HEK293 (cell line): Measurements from ENCODE around the gene NOC2L.

Experiments used
- CTCF ChIP-seq: fragments of 450-650 bp; formaldehyde crosslinking; IDR thresholded peaks from 2 replicates; pipeline ENCODE4 v1.5.1; 2016; ENCODE audit warnings: missing biosample characterization, missing genetic modification characterization
- GLI4 ChIP-seq: fragments of 450-650 bp; formaldehyde crosslinking; IDR thresholded peaks from 2 replicates; pipeline ENCODE4 v1.5.1; 2016; ENCODE audit warnings: missing biosample characterization, missing genetic modification characterization
- GLIS1 ChIP-seq: fragments of 450-650 bp; formaldehyde crosslinking; IDR thresholded peaks from 2 replicates; pipeline ENCODE4 v1.5.1; 2016; ENCODE audit warnings: missing biosample characterization, missing genetic modification characterization
- IKZF3 ChIP-seq: fragments of 450-650 bp; IDR thresholded peaks from 2 replicates; pipeline ENCODE4 v1.5.0; 2018; ENCODE audit warnings: missing biosample characterization, mild to moderate bottlenecking, missing genetic modification characterization, moderate library complexity
- KLF10 ChIP-seq: fragments of 450-650 bp; IDR thresholded peaks from 2 replicates; pipeline ENCODE4 v1.5.1; 2018; ENCODE audit warnings: missing biosample characterization, mild to moderate bottlenecking, missing genetic modification characterization
- SP7 ChIP-seq: fragments of 450-650 bp; formaldehyde crosslinking; IDR thresholded peaks from 2 replicates; pipeline ENCODE4 v1.5.1; 2016; ENCODE audit warnings: missing biosample characterization, missing genetic modification characterization
- ZFP41 ChIP-seq: fragments of 450-650 bp; formaldehyde crosslinking; IDR thresholded peaks from 2 replicates; pipeline ENCODE4 v1.5.1; 2016; ENCODE audit warnings: missing biosample characterization, missing genetic modification characterization, borderline replicate concordance
- ZIC2 ChIP-seq: fragments of 450-650 bp; formaldehyde crosslinking; IDR thresholded peaks from 2 replicates; pipeline ENCODE4 v1.5.1; 2016; ENCODE audit warnings: missing biosample characterization, missing genetic modification characterization
- ZNF138 ChIP-seq: fragments of 450-650 bp; formaldehyde crosslinking; IDR thresholded peaks from 2 replicates; pipeline ENCODE4 v1.5.1; 2016; ENCODE audit warnings: missing biosample characterization, missing genetic modification characterization, borderline replicate concordance
- ZNF292 ChIP-seq: fragments of 450-650 bp; formaldehyde crosslinking; IDR thresholded peaks from 2 replicates; pipeline ENCODE4 v1.5.1; 2016; ENCODE audit warnings: low read depth, missing biosample characterization, missing genetic modification characterization, borderline replicate concordance
- ZNF350 ChIP-seq: fragments of 450-650 bp; formaldehyde crosslinking; IDR thresholded peaks from 2 replicates; pipeline ENCODE4 v1.5.0; 2017; ENCODE audit warnings: missing biosample characterization, mild to moderate bottlenecking, missing genetic modification characterization
- ZNF362 ChIP-seq: fragments of 450-650 bp; formaldehyde crosslinking; IDR thresholded peaks from 2 replicates; pipeline ENCODE4 v1.5.1; 2016; ENCODE audit warnings: missing biosample characterization, missing genetic modification characterization
- ZNF423 ChIP-seq: fragments of 450-650 bp; formaldehyde crosslinking; IDR thresholded peaks from 2 replicates; pipeline ENCODE4 v1.5.1; 2016; ENCODE audit warnings: missing biosample characterization, missing genetic modification characterization
- ZNF501 ChIP-seq: fragments of 450-650 bp; formaldehyde crosslinking; IDR thresholded peaks from 2 replicates; pipeline ENCODE4 v1.5.1; 2016; ENCODE audit warnings: missing biosample characterization, missing genetic modification characterization
- ZNF600 ChIP-seq: fragments of 450-650 bp; formaldehyde crosslinking; IDR thresholded peaks from 2 replicates; pipeline ENCODE4 v1.5.1; 2016; ENCODE audit warnings: missing biosample characterization, missing genetic modification characterization
- ZNF768 ChIP-seq: fragments of 450-650 bp; formaldehyde crosslinking; IDR thresholded peaks from 2 replicates; pipeline ENCODE4 v1.5.1; 2018; ENCODE audit warnings: missing biosample characterization, mild to moderate bottlenecking, missing genetic modification characterization
- ZNF792 ChIP-seq: fragments of 450-650 bp; formaldehyde crosslinking; IDR thresholded peaks from 2 replicates; pipeline ENCODE4 v1.5.1; 2016; ENCODE audit warnings: missing biosample characterization, missing genetic modification characterization
- ZSCAN18 ChIP-seq: fragments of 450-650 bp; formaldehyde crosslinking; IDR thresholded peaks from 2 replicates; pipeline ENCODE4 v1.5.1; 2016; ENCODE audit warnings: missing biosample characterization, missing genetic modification characterization
- TF ChIP-seq, protein P1 (sequence below): fragments of 450-650 bp; formaldehyde crosslinking; IDR thresholded peaks from 2 replicates; pipeline ENCODE4; 2016; ENCODE audit warnings: missing biosample characterization, missing genetic modification characterization
- TF ChIP-seq, protein P2 (sequence below): fragments of 450-650 bp; formaldehyde crosslinking; IDR thresholded peaks from 2 replicates; pipeline ENCODE4 v1.5.1; 2016; ENCODE audit warnings: missing biosample characterization, missing genetic modification characterization
- TF ChIP-seq, protein P3 (sequence below): sonication (generic); formaldehyde crosslinking; IDR thresholded peaks from 2 replicates; pipeline ENCODE4 v1.8.1; 2022; ENCODE audit warnings: mild to moderate bottlenecking, moderate library complexity, missing genetic modification reagents
- TF ChIP-seq, protein P4 (sequence below): fragments of 450-650 bp; formaldehyde crosslinking; IDR thresholded peaks from 2 replicates; pipeline ENCODE4 v1.5.1; 2016; ENCODE audit warnings: missing biosample characterization, missing genetic modification characterization
- TF ChIP-seq, protein P5 (sequence below): fragments of 450-650 bp; formaldehyde crosslinking; IDR thresholded peaks from 2 replicates; pipeline ENCODE4 v1.5.1; 2016; ENCODE audit warnings: missing biosample characterization, missing genetic modification characterization, borderline replicate concordance

NOC2L gene

GRCh38 chr1:940107-941014 lies 18.7 kb downstream of the NOC2L start (continued):
- TF ChIP-seq, protein P1, sequence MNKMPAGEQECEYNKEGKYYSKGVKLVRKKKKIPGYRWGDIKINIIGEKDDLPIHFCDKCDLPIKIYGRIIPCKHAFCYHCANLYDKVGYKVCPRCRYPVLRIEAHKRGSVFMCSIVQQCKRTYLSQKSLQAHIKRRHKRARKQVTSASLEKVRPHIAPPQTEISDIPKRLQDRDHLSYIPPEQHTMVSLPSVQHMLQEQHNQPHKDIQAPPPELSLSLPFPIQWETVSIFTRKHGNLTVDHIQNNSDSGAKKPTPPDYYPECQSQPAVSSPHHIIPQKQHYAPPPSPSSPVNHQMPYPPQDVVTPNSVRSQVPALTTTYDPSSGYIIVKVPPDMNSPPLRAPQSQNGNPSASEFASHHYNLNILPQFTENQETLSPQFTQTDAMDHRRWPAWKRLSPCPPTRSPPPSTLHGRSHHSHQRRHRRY, result no peak
- TF ChIP-seq, protein P2, sequence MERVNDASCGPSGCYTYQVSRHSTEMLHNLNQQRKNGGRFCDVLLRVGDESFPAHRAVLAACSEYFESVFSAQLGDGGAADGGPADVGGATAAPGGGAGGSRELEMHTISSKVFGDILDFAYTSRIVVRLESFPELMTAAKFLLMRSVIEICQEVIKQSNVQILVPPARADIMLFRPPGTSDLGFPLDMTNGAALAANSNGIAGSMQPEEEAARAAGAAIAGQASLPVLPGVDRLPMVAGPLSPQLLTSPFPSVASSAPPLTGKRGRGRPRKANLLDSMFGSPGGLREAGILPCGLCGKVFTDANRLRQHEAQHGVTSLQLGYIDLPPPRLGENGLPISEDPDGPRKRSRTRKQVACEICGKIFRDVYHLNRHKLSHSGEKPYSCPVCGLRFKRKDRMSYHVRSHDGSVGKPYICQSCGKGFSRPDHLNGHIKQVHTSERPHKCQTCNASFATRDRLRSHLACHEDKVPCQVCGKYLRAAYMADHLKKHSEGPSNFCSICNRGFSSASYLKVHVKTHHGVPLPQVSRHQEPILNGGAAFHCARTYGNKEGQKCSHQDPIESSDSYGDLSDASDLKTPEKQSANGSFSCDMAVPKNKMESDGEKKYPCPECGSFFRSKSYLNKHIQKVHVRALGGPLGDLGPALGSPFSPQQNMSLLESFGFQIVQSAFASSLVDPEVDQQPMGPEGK (tag by site-specific recombination), result peak; percentile 88
- TF ChIP-seq ZIC2, result peak; percentile 37
- peak; percentile 84 for TF ChIP-seq IKZF3
- no peak; the same call in 1 of the 2 replicates for TF ChIP-seq CTCF (tag by site-specific recombination)
- TF ChIP-seq ZNF350 (tag by site-specific recombination), result no peak
- TF ChIP-seq ZNF768 (tag by site-specific recombination), result no peak
- TF ChIP-seq, protein P3, sequence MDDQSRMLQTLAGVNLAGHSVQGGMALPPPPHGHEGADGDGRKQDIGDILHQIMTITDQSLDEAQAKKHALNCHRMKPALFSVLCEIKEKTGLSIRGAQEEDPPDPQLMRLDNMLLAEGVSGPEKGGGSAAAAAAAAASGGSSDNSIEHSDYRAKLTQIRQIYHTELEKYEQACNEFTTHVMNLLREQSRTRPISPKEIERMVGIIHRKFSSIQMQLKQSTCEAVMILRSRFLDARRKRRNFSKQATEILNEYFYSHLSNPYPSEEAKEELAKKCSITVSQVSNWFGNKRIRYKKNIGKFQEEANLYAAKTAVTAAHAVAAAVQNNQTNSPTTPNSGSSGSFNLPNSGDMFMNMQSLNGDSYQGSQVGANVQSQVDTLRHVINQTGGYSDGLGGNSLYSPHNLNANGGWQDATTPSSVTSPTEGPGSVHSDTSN (CRISPR knock-in tag), result no peak
- TF ChIP-seq, protein P4, sequence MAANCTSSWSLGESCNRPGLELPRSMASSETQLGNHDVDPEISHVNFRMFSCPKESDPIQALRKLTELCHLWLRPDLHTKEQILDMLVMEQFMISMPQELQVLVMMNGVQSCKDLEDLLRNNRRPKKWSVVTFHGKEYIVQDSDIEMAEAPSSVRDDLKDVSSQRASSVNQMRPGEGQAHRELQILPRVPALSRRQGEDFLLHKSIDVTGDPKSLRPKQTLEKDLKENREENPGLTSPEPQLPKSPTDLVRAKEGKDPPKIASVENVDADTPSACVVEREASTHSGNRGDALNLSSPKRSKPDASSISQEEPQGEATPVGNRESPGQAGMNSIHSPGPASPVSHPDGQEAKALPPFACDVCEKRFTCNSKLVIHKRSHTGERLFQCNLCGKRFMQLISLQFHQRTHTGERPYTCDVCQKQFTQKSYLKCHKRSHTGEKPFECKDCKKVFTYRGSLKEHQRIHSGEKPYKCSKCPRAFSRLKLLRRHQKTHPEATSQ (tag by site-specific recombination), result 0 out of 2 replicates have a peak, but pooled peaks have one; percentile 52
- TF ChIP-seq ZNF501 (tag by site-specific recombination), result no peak
- TF ChIP-seq ZNF600, result 0 out of 2 replicates have a peak, but pooled peaks have one; percentile 47
- no peak for TF ChIP-seq ZSCAN18
- no peak for TF ChIP-seq ZFP41 (tag by site-specific recombination)
- peak; percentile 94 for TF ChIP-seq KLF10
- TF ChIP-seq GLIS1 (tag by site-specific recombination), result peak; percentile 58
- peak; percentile 71 for TF ChIP-seq ZNF423 (tag by site-specific recombination)
- TF ChIP-seq ZNF292 (tag by site-specific recombination), result no peak
- TF ChIP-seq SP7 (tag by site-specific recombination), result peak; percentile 51
- no peak for TF ChIP-seq ZNF362 (tag by site-specific recombination)
- TF ChIP-seq ZNF138 (tag by site-specific recombination), result no peak
- TF ChIP-seq, protein P5, sequence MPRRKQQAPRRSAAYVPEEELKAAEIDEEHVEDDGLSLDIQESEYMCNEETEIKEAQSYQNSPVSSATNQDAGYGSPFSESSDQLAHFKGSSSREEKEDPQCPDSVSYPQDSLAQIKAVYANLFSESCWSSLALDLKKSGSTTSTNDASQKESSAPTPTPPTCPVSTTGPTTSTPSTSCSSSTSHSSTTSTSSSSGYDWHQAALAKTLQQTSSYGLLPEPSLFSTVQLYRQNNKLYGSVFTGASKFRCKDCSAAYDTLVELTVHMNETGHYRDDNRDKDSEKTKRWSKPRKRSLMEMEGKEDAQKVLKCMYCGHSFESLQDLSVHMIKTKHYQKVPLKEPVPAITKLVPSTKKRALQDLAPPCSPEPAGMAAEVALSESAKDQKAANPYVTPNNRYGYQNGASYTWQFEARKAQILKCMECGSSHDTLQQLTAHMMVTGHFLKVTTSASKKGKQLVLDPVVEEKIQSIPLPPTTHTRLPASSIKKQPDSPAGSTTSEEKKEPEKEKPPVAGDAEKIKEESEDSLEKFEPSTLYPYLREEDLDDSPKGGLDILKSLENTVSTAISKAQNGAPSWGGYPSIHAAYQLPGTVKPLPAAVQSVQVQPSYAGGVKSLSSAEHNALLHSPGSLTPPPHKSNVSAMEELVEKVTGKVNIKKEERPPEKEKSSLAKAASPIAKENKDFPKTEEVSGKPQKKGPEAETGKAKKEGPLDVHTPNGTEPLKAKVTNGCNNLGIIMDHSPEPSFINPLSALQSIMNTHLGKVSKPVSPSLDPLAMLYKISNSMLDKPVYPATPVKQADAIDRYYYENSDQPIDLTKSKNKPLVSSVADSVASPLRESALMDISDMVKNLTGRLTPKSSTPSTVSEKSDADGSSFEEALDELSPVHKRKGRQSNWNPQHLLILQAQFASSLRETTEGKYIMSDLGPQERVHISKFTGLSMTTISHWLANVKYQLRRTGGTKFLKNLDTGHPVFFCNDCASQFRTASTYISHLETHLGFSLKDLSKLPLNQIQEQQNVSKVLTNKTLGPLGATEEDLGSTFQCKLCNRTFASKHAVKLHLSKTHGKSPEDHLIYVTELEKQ (tag by site-specific recombination), result peak; percentile 48; the same call in 1 of the 2 replicates
- TF ChIP-seq GLI4, result no peak
- no peak for TF ChIP-seq ZNF792 (tag by site-specific recombination)
